AML-193 (cell line): ENCODE data around the gene ANKRD39.

Experiments
- DNase-seq, 2 experiments: peaks; one replicate each; lab custom pipeline; 2025; lab: John Stamatoyannopoulos, UW

Gene ANKRD39

GRCh38 chr2:96887493-96888012 is 29.7 kb upstream of the ANKRD39 start:
- no peak for DNase-seq

DNA sequence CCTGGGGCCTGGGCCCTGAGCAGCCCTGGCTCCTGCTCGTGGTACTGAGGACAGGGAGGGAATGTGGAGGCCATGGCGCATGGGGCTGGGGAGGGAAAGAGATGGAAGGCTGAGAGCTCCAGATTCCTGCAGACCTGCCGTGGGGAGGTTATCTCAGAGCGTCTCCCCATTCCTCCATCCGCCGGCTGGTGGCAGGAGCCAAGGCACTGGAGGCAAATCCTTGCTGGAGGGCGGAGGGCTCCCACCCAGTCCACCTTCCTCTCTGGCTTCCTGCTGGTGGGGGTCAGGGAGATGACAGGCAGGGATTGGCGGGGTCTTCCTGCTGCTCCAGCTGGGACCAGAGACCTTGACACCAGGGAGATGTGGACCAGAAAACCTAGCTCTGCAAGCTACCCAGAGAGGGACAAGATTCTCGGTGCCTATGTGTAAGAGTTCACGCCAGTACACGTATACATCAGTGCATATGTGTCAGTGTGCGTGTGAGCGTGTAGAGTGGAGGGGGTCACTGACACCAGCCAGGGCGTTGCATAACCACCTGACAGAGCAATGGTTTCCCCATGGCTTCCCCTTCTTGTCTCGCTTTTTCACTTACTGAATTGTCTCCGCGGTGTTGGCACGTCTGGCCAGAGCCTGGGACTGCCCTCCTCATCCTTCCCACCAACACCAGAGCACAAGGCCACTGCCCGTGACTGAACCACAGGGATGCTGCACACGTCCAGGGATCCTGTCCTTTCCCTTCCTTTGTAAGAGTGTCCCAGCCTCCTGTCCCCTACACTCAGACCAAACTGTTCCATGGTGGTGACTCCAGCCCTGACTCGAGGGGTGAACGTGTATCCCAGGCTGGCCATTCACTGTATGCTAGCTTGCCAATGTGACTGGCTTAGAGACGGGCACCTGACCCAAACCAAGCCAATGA is 27.9 kb upstream of the ANKRD39 start:
- no peak for DNase-seq

GRCh38 chr2:96884299-96885094 is 26.7 kb upstream of the ANKRD39 start:
- DNase-seq: no peak

GRCh38 chr2:96883306-96883705 is 25.5 kb upstream of the ANKRD39 start:
- DNase-seq: no peak

DNA sequence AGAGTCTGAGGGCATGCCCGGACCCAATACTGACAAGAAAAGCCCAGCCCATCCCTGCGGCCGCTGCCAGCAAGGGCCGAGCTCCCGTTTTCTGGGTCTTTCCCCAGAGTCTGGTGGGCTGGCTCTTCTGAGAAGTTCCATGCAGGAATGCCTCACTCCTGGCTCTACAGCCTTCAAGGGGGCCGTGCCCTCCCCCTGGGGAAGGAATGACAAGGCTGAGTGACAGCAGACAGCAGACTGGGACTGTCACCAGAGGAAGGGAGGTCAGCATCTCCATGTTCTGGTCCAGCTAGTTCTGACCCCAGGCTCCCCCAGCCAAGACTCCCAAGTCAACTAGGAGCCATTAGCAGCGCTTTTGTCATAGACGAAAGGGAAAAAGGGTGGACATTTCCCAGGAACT is 25.1 kb upstream of the ANKRD39 start:
- no peak for DNase-seq

DNA sequence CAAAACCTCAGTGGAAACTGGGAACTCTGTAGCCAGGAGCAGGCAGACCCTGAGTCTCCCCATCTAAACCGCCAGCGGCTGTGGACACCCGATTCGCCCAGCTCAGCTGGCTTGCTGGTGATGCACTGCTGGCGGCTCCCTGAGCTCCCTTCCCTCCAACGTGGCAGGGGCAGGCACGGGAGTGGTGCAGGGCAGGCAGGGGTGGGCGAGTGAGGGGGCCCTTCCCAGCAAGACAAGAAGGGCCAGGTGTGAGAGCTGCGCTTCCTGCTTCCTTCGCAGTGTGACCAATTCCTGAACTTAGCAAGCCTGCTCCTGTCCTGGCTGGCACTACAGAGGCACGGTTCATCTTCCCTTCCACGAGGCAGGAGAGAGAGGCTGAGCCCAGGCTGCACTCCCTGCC is 24.4 kb upstream of the ANKRD39 start:
- DNase-seq: no peak

- no peak for DNase-seq
Observed at GRCh38 chr2:96881349-96882195, 23.8 kb upstream of the ANKRD39 start.

GRCh38 chr2:96880891-96881273 is 23.1 kb upstream of the ANKRD39 start:
- no peak for DNase-seq

DNA sequence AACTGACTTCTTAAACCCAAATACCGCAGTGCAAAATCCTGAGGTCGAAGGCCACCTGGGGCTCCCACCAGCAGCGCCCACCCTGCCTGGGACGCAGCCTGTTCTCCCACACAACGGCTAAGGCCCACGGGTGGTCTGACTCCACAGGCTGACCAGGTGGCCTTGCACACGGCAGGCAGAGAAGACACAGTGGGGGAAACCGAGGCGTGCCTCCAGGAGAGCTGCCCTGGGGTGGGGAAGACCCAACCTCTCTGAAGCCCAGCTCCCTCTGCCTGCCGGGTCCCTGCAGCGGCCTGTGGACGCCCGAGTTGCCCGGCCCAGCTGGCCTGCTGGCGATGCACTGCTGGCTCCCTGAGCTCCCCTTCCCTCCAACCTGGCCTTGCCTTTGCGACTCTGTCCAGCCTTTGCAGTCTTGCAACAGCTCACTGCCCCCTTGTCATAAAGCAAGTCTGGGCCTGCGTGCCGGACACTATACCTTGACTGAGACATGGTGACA is 21.8 kb upstream of the ANKRD39 start:
- DNase-seq: no peak

DNA sequence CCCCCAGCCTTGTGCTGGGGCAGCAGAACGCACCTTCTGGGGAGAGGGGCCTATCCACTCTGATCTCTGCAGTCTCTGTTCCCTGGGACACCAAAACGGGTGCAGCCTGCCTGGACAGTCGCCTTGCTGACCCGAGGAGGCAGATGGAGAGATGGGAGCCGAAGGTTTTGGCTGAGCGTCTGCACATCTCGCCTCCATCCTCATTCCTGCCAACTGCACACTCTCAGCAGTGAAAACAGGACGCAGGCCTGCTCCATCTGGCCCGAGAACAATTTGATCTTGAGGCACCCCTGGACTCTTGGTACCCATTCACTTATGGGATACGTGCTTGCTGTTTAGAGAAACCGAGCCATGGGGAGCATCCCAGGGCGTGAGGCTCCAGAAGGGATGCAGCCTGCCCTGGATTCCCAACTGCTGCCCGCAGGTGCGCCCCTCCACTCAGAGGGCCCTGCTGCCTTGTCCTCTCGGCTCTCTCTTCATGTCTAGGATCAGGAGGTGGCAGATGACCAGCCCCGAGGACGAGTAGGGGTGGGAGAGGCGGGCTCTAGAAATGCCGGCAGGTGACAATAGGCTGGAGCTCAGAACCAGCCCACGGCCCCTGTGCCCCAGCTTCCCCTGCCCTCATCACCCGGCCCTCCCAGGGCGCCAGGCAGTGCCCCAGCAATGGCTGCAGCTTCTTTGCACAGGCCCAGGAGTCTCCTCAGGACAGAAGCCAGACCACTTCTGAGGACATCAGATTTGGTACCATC is 21.2 kb upstream of the ANKRD39 start:
- no peak for DNase-seq

DNA sequence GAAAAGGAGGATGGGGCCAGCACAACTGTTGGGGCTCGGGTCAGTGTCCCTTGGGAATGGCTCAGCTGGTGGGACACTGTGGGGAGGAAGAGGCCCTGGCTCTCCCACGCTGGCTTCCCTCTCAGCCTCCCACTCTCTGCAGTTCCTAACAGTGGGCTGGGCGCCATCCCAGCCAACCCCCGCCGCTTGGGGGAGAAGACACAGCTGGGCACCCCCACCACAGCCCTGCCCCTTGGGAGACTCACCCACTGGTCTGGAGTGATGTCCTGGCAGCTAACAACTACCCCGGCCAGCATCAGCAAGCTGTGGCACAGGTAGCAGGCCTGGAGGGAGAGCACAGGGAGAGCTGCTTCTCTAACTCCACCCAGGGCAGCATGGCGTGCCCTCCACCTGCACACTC is 20.4 kb upstream of the ANKRD39 start:
- DNase-seq: no peak

DNA sequence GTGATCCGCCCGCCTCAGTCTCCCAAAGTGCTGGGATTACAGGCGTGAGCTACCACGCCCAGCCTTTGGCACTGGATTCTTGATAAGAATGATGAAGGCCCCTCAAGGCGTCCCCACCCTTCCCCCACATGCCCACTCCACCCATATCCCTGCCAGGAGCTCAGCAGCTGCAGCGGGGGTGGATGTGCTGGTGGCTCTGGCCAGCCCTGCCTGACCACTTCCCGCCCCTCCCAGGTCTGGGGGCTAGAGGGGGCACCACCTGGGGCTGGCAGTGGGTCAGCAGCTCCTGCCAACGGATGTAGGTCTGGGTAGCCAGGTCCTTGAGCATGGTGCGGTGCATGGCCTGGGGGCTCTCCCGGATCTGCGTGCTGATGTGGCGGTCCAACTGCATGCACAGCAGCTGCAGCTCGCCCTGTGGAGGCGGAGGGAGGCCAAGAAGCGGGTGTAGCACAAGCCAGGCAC is 19.8 kb upstream of the ANKRD39 start:
- no peak for DNase-seq

GRCh38 chr2:96877042-96877451 is 19.2 kb upstream of the ANKRD39 start:
- no peak for DNase-seq

DNA sequence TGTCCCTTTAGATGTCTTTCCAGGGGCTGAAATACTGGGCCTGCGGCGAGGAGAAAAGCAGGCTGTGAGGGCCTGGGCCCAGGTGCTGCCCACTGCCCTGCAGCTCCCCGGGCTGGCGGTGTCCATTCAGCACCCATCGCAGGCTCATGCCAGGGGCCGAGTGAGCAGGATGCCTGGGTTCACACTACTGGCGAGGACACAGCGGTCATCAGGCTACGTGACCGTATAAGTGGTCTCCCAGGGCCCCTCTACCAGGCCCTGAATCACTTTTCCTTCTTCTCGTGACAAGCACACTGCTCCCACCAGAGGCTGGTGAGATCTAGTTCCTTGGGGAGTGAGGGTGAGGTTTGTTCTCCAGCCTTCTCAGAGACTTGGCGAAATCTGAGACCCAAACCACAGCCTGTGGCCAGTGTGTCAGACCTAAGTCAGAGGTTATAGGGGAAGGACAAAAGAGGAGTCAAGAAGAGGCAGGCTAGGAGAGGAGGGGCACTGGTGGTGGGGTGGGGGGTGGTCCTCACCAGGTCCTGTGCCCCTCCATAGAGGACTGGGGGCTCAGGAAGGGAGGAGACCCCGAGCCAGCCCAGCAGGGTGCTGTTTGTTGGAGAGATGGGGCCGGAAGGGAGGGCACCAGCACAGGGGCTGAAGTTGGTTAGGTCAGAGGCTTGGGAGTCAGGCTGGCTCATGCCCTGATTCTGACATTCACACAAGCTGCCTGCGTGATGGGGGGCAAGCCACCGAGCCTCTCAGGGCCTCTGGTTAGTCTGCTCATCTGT is 18.6 kb upstream of the ANKRD39 start:
- no peak for DNase-seq

DNA sequence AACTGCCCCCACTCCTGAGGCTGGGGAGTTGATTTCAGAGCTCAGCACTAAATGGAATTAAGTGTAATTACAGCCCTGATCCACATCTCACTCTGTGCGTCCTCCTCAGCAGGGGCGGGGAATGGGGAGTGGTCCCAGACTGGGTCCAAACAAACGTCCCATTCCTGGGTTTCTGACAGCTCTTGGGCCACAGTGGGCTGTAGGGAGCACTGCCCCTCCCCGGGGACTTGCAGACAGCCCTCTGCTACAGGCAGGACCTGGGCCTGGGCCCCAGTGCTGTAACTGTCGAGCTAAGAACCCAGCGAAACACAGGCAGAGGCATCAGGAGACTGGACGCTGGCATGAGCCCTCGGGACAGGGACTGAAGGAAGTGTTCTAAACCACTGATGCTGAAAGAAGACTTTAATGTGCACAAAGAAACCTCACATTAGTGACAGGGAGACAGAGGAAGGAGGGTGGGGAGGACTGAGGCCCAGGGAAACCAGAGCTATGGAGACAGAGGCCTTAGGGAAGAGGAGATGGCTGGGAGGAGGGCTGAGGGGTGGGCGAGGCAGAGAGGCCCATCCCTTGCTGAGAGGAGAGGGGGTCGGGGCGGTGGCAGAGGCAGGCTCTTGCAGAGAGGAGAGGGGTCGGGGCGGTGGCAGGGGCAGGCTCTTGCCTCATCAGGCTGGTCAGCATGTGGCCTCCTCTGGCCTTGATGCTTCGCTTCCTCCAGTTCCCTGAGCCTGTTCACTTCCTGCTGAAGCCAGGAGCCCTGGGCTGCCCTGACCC is 17.9 kb upstream of the ANKRD39 start:
- DNase-seq: no peak

DNA sequence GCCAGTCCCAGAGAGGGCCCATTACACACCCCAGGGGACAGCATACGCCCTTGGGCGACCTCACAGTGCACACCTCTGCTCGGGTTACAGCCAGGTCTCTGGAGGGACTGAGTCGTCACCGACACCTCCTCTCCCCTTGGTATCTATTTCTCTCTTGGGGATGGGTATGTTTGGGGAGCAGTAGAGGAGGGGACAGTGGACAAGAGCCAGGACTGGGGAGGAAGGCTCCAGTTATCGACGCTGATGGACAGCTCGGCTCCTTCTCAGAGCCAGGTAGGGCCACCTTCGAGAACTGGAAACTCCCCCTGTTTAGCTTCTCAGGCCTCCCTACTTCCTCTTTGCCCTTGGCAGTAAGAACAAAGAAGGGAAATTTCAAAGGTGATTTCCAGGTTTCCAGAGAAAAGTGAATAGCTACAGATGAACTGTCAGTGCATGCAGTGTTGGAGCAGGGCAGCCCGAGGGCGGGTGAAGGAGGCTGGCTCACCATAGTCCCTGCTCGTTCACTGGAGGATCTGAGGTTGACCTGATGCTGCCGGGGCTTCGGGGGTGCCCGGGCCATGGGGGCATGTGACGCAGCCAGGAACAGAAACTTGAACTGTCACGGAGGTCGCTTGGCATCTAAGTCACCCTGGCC is 16.5 kb upstream of the ANKRD39 start:
- no peak for DNase-seq

- DNase-seq: no peak
Observed at GRCh38 chr2:96873651-96874096, 15.9 kb upstream of the ANKRD39 start.

DNA sequence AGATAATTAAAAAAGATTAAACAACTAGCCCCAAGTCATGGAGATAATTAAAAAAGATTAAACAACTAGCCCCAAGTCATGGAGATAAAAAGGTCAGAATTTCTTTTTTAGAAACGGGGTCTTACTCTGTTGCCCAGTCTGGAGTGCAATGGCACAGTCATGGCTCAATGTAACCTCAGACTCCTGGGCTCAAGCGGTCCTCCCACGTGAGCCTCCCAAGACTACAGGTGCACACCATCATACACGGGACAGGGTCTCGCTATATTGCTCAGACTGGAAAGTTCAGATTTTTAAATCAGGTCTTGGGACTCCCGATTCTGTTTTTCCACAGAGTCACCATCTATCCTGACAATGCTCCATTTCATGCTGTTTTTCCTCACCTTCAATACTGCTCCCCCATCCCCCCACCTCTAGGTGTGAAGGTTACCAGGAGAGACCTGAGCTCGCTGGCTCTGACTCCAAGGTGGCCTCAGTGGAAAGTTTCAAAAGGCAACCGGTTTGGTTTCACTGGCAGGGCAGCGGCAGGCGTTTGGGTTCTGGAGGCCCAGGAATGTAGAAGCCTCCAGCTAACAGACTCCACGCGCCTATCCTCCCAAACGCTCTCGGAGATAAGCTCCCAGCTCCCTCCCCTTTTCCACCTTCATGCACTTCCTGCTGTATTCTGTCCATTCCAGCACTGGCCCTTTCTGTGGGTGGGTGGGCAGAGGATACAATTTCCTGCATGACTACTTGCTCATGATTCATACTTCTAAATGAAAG is 15.0 kb upstream of the ANKRD39 start:
- DNase-seq: no peak
